ENCODE results near the gene RPL15.

Gene RPL15

DNA sequence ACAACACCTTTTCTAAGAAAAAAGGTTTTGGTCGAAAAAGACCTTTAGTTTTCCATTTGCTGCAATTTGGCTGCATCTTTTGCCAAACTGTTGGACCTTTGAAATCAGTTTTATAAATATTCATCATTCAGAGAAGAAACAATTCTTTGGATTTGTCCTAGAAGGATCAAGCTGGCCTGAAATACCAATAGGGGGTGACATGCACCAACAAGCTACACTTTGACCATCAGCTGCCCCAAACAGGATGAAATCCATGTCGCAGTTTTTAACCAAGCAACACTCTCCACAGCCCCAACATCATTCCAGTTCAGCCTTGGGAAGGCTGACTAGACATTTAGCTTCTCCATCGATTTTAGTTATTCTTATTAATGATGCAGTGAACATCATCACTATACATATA is 9.8 kb downstream of the RPL15 start:
- no peak for DNase-seq (ENCODE audit: extremely low read depth in 1 of 2, low read depth in 1 of 2)

DNA sequence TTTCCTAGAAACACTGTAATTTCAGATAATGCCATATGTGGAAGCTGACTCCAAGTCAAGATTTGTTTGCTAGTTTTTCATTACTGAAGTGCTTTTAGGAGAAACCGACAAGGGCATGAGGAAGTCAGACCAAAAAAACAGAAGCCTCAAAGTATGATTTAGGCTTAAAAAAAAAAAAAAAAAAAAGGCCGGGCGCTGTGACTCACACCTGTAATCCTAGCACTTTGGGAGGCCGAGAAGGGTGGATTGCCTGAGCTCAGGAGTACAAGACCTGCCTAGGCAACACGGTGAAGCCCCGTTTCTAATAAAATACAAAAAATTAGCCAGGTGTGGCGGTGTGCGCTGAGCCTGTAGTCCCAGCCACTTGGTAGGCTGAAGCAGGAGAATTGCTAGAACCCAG is 11.6 kb downstream of the RPL15 start:
- no peak for DNase-seq (ENCODE audit: extremely low read depth in 1 of 2, low read depth in 1 of 2)

DNA sequence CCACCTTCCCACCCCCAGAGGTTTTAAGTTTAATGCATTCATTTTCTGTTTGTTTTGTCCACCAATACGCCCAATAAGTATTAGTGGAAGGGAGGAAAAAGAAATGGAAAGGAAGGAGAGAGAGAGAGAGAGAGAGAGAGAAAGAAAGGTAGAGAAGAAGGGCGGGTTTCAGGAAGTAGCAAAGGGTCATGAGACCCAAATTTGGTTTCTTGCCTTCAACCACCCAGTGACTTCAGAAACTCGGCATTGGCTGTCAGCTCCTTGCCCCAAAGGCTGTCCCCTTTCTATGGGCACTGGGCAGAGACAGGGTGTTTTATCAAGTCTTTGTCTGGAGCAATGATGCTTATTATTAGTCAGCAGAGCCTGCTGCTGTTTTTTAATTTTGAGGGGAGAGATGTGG is 14.7 kb downstream of the RPL15 start:
- no peak for DNase-seq (ENCODE audit: extremely low read depth in 1 of 2, low read depth in 1 of 2)

DNA sequence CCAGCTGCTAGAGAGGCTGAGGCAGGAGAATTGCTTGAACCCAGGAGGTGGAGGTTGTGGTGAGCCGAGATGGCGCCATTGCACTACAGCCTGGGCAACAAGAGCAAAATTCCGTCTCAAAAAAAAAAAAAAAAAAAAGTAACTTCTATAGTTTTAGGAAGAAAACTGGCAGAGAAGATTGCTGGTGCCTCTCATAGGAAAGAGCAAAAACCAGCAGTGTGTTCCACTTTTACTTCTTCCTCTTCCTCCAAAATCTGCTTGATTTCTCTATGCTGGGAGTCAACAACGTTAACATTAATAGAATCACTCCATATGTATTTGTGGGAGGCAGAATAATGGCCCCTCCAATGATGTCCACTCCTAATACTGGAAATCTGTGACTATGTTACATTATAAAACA is 15.6 kb downstream of the RPL15 start:
- DNase-seq (ENCODE audit: extremely low read depth in 1 of 2, low read depth in 1 of 2): no peak

DNA sequence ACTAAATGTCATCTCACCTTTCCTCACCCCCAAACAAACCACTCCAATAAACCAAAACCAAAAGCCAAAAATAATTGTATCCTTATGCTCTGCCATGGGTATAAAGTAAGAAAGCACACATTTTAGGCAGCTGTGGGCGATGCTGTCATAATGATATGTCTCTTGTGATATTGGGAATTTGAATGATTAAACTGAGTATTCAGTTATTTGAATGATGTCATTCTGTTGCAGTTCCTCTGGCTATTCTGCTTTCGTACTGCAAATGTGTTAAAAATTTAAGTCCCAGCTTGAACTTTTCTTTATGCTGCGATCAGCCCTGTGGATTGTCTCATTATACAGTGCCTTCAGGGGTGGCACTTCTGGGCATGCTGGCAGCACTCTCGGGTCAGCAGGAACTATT is 17.3 kb downstream of the RPL15 start:
- no peak for DNase-seq (ENCODE audit: extremely low read depth in 1 of 2, low read depth in 1 of 2)

GRCh38 chr3:23937296-23937695 is 20.4 kb downstream of the RPL15 start:
- DNase-seq (ENCODE audit: extremely low read depth in 1 of 2, low read depth in 1 of 2): no peak

DNA sequence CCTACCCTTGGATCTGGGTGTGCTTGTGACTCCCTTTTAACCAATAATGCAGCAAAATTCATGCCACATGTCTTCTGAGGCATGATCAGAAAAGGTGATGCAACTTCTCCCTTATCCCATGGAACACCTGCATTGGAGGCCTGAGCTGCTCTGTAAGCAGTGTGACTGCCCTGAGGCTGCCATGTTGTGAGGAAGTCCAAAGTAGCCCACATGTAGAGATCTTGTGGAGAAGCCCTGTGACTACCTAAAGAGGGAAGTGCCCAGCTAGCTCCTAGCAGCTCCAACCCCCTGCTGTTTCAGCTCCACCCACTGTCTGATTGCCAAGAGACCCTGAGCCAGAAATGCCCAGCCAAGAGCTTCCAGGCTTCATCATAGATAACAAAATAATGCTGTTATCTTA is 21.8 kb downstream of the RPL15 start:
- DNase-seq (ENCODE audit: extremely low read depth in 1 of 2, low read depth in 1 of 2): no peak

DNA sequence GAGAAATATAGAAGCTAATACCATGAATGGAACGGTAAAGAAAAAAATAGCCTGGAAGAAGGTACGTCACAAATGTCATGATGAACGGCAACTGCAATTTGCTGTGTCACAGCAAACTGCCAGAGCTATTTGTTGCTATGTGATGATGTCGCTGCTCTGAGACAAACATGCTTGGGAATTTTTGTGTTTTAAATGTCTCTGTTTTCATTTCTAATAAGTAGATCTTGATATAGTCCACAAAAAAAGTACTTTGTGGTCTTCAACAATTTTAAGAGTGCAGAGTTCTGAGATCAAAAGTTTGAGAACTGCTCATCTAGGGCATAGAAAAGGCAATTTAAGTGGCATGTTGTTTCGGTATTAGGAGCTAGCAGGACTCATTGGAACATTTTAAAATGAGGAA is 23.8 kb downstream of the RPL15 start:
- no peak for DNase-seq (ENCODE audit: extremely low read depth in 1 of 2, low read depth in 1 of 2)

DNA sequence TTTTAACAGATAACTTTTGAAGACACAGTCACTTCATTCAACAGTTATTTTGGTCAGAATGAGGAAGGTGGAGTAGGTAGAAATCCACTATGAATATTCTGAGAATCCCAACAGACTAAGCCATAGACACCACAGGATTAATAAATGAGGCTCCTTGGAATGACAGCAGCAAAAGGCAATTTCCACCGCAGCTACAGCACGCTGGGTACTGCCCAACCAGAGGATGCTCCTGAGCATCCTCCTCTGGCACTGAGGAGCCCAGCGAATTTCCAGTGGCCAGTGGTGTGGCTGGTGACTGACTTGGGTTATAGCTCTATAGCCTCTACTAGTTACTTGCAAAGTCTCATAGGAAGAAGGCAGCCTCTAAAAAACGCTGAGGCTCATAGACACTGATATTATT is 24.5 kb downstream of the RPL15 start:
- DNase-seq (ENCODE audit: extremely low read depth in 1 of 2, low read depth in 1 of 2): no peak

- DNase-seq (ENCODE audit: extremely low read depth in 1 of 2, low read depth in 1 of 2): no peak
Measured at GRCh38 chr3:23942546-23942945, 25.6 kb downstream of the RPL15 start.

DNA sequence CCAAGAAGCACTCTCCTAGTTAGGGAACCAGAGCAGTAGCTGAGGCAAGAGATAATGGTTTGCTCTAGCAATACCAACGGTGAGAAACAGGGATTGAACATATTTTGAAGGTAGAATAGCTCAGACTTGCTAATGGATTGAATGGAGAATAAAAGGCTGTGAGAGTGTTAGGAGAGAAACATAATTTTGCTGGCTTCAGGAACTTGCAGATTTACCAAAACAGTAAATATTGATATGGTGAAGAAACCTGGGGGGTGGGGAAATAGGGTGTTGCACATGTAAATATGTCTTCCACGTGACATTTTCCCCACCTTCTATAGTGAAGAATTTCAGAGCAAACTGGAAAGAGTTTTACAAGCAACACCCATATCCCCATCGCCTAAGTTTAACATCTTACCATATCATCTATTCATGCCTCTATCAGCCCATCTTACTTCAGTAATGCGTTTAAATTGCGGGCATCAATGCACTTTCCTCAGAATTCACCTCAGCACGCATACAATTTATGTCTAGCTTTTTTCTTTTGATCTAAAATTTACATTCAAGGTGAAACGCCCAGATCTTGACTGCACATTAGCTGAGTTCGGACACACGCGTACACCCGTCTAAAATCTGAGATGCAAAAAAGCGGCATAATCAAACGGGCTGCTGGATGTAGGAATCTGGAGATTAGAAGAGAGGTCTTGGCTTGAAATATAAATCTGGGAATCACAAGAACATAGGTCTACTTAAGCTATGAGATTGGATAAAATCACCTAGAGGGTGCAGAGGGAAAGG is 27.3 kb downstream of the RPL15 start:
- no peak for DNase-seq (ENCODE audit: extremely low read depth in 1 of 2, low read depth in 1 of 2)

DNA sequence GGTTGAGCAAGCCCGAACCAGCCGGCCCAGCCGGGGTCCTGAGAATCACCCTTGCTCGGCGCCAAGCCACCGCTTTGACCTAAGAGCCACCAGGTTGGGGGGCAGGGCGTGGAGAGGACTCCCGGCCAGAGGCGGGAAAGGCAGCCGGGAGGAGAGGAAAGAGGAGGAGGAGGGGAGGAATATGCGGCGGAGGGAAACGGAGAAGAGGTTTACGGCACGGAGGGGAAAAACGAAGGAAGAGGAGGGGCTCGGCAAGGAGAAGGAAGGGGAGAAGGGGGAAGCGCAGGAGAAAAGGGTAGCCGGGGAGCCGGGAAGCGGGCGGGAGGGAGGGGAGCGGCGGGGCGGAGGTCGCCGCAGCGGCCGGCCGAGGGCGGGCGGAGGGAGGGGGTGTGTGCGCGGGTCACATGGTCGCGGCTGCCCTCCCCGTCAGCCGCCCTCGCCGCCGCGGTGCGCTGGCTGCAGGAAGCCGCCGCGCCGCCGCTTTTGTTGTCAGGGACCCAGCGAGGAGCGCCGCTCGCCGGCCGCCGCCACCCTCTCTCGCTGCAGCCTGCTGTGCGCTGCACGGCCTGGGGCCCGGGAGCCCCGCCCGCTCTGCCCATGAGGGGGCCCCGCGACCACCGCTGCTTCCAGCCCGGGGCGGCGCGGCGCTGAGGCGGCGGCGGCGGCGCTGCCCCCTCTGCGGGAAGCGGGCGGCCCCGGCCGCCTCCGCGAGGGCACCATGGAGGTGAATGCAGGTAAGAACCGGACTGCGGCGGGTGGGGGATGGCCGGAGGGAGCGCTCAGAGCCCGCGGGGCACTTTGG is 28.1 kb downstream of the RPL15 start, which contains the start of gene NR1D2:
Gene NR1D2, plus strand, starts transcription at position 426 of the 802 bp plus-strand sequence. Its CDS starts 293 bp downstream, at position 719.
- DNase-seq (ENCODE audit: extremely low read depth in 1 of 2, low read depth in 1 of 2): peak; percentile 56 to 74

- no peak for DNase-seq (ENCODE audit: extremely low read depth in 1 of 2, low read depth in 1 of 2)
Measured at GRCh38 chr3:23945663-23945912, 28.7 kb downstream of the RPL15 start.

DNA sequence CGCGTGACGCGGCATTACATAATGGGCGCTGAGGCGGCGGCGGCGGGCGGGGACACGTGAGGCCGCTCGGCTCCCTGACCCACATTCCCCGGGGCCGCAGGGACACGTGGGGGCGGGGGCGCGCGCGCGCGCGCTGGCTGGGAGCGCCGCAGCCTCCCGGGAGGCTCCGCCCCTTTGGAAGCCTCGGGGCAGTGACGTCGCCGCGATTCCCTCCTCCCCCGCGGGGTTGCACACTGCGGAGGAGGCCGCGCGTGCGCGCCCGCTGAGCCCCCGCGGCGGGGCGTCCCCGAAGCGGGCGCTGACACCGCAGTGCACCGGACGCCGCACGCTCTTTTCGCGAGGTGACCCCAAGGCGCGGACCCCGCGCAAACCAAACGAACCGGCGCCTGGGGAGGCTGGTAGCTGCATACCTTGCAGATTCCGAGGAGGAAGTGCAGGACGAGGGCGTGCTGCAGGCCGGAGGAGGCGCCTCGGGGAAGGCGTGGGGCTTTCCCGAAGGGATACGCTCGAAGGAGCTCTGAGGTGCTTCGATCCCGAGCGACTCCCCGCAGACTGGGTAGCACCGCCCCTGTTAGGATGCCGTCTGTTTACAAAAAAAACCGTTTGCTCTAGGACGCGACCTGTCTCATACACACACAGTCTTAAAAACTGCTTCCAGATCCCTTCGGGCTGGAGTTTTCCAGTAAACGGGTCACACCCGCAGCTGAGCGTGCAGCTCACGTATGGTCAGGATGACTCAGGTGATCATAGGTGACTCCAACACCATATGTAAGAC is 29.2 kb downstream of the RPL15 start:
- DNase-seq (ENCODE audit: extremely low read depth in 1 of 2, low read depth in 1 of 2): peak; percentile 82 to 98

DNA sequence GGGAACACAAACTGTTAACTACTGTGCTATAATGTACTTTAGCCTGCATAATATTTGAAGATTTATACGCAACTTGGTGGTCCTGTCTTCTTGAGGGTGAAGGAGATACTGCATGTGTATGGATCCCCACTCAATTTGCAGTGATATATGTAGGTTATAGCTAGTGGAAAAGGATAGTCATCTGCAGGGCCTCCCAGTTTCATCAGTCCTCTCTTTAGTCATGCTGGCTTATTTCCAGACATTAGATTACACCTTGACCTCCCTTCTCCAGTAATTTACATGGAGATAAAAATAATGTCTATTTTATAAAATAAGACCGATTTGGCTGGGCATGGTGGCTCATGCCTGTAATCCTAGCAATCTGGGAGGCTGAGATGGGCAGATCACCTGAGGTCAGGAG is 31.8 kb downstream of the RPL15 start:
- DNase-seq (ENCODE audit: extremely low read depth in 1 of 2, low read depth in 1 of 2): no peak

DNA sequence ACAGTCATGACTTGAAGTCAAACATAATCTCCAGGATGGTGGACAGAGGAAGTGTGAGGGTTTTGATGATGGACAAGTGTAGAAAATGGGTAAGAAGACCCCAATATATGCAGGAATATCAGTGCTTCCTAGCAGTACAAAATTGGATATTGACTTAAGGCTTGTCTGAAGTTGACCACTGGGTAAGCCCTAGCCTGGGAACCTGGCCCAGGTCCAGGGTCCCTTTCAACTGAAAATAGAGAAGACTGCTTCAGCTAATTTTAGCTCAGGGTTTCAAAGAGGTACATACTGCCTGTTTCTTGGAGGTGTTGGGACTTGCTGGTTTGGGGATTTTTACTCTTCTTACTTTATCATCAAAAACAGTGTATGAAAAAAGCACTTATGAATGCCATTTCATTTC is 32.9 kb downstream of the RPL15 start:
- no peak for DNase-seq (ENCODE audit: extremely low read depth in 1 of 2, low read depth in 1 of 2)

GRCh38 chr3:23950293-23950692 is 33.4 kb downstream of the RPL15 start:
- no peak for DNase-seq (ENCODE audit: extremely low read depth in 1 of 2, low read depth in 1 of 2)

- DNase-seq (ENCODE audit: extremely low read depth in 1 of 2, low read depth in 1 of 2): no peak
Measured at GRCh38 chr3:23952646-23953045, 35.7 kb downstream of the RPL15 start.

DNA sequence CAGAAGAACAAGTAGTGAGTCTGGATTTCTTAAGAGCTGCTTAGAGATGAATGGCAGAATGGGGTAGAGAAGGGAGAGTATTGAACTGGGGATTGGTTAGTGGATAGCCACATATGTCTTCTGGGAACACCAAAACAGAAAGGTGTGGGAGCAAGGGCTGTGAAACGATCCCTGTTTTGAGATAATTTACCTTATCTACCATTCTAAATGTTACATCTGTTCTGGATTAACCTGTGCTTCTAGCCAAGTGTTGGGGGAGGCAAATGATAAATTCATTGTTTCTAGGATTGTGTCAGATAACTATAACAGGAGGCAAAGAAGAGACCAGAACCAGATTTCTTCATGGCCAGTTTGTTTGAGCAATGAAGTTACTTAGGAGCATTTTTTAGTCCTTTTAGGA is 36.6 kb downstream of the RPL15 start:
- no peak for DNase-seq (ENCODE audit: extremely low read depth in 1 of 2, low read depth in 1 of 2)

- DNase-seq (ENCODE audit: extremely low read depth in 1 of 2, low read depth in 1 of 2): no peak
Measured at GRCh38 chr3:23954144-23954543, 37.2 kb downstream of the RPL15 start.

DNA sequence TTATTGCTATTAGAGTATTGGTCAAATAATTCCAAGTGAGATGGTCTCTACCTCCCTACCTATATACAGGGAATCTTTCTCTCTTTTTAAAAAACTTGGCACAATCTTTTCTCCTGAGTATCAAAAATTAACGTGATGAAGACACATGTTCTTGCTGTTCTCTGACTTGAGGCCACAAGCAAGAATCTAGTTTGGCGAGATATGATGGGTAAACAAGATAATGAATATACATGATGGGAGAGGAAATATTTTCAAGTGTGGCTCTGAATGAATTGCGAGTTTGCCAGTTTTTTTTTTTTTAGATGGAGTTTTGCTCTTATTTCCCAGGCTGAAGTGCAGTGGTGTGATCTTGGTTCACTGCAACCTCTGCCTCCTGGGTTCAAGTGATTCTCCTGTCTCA is 39.8 kb downstream of the RPL15 start:
- no peak for DNase-seq (ENCODE audit: extremely low read depth in 1 of 2, low read depth in 1 of 2)
